ENCODE measurements around the gene PTPRD.

Gene PTPRD

DNA sequence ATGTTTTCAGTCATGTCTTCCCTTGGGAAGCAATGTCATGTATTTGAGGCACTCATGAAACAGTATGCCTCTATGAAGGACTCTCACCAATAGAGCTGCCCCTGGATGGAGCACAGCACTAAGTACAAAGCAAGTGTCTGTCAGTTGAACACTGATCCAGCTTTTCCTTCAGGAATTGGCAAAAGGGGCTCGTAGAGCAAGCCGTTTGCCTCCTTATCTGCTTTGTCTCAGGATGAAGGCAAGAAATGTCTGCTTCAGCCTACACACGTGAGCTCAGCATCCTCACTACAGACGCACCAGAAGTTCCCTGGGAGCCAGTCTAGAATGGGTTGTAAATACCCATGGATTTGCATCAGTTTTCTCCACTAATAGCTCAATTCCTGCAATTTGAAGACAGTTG is 2070.3 kb downstream of the PTPRD start:
- H3K27me3 ChIP-seq (ENCODE audit: insufficient read depth, low read length) = no peaks in the 10 kb centered on the region
- H3K18ac ChIP-seq (ENCODE audit: low read length) = no peak overlapping the region
- H3K4ac ChIP-seq (ENCODE audit: low read depth, low read length) = no peak overlapping the region
- H3K79me1 ChIP-seq (ENCODE audit: low read length) = no peaks in the 10 kb centered on the region
- no peaks in the 10 kb centered on the region for H3K9me3 ChIP-seq (ENCODE audit: insufficient read depth, low read depth, low read length)
- no peak overlapping the region for H2BK5ac ChIP-seq (ENCODE audit: low read depth, low read length, poor library complexity)
- H3K79me2 ChIP-seq (ENCODE audit: control insufficient read depth, insufficient read depth, low read length, poor library complexity) = no peaks in the 10 kb centered on the region
- H3K4me2 ChIP-seq (ENCODE audit: low read length) = no peak overlapping the region
- no peak overlapping the region for H3K23ac ChIP-seq (ENCODE audit: low read length)
- no peak overlapping the region for H2AFZ ChIP-seq (ENCODE audit: insufficient read depth, low read length, poor library complexity)
- no peak overlapping the region for H3K27ac ChIP-seq (ENCODE audit: low read depth, low read length)
- H2AK5ac ChIP-seq (ENCODE audit: low read length) = no peak overlapping the region
- no peak overlapping the region for H4K8ac ChIP-seq (ENCODE audit: low read depth, low read length)
- DNase-seq = no peak
- no peak overlapping the region for H3K14ac ChIP-seq (ENCODE audit: low read length)
- no peak overlapping the region for H3K4me3 ChIP-seq (ENCODE audit: low read depth, low read length)
- no peak overlapping the region for H3K9ac ChIP-seq (ENCODE audit: low read length)
- H3K36me3 ChIP-seq (ENCODE audit: control insufficient read depth in 1 of 2, insufficient read depth in 2 of 2, low read length in 2 of 2) = no peaks in the 10 kb centered on the region
- H4K12ac ChIP-seq (ENCODE audit: low read depth, low read length) = no peak overlapping the region
- WGBS (ENCODE audit: extremely low coverage, insufficient coverage, insufficient read length) = no CpG with 5 or more reads among the region's 4 CpGs
- no peak overlapping the region for H2BK12ac ChIP-seq (ENCODE audit: low read length)
- no peak overlapping the region for H4K91ac ChIP-seq (ENCODE audit: low read depth, low read length)
- no peak overlapping the region for H2BK120ac ChIP-seq (ENCODE audit: insufficient read depth, low read length, poor library complexity)
- H3K4me1 ChIP-seq (ENCODE audit: control insufficient read depth in 1 of 2, insufficient read depth in 2 of 2, low read length in 2 of 2) = no peaks in the 10 kb centered on the region

DNA sequence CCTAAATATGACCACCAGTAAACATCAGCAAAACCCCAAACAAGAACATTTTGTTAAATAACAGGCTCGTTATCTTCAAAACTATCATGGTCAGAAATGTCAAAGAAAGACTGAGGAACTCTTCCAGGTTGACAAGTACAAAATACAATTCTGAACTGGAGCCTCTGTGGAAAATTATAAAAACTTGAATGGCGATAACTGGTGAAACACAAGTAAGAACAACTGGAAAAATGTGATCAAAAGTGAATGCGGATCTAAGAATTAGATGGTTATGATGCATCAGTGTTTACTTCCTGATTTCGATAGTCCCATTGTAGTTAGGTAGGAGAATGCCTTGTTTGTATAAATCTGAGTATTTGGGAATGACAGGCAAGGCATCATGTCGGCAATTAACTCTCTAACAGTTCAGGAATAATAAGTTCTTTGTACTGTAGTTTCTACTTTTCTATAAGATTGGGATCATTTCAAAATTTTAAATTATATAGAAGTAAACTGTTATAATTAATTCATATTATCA is 2073.1 kb downstream of the PTPRD start:
- Histone ChIP-seq H3K79me2 (ENCODE audit: control insufficient read depth, insufficient read depth, low read length, poor library complexity) (no peaks in the 10 kb centered on the region), H3K9ac (ENCODE audit: low read length) (no peak overlapping the region)

DNA sequence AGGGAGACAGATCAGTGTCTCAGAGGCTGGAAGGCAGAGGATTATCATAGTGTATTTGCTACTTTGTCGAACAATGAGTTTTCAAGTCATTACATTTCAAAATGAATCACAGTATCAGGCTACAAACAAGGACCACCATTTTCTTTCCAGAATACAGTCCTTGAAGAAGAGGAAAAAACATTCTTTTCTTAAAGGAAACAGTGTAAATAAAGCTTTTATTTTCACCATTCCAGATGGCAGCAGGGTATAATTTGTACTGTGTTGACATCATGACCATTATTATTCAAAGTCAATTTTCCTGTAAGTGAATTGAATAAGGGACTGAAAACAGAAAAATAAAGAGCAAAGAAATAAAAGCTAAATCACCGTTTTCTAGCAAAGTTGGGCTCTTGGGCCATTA is 2076.0 kb downstream of the PTPRD start:
- Histone ChIP-seq H3K4me3 (ENCODE audit: low read depth, low read length) (no peak overlapping the region), H3K4me1 (ENCODE audit: control insufficient read depth in 1 of 2, insufficient read depth in 2 of 2, low read length in 2 of 2) (peaks cover 0 to 2% of the 10 kb centered on the region in 2 experiments), H2BK12ac (ENCODE audit: low read length) (no peak overlapping the region), H4K12ac (ENCODE audit: low read depth, low read length) (no peak overlapping the region), H3K27ac (ENCODE audit: low read depth, low read length) (no peak overlapping the region), H2BK120ac (ENCODE audit: insufficient read depth, low read length, poor library complexity) (no peak overlapping the region), H3K79me1 (ENCODE audit: low read length) (no peaks in the 10 kb centered on the region), H3K9ac (ENCODE audit: low read length) (no peak overlapping the region), H2AFZ (ENCODE audit: insufficient read depth, low read length, poor library complexity) (no peak overlapping the region), H2BK5ac (ENCODE audit: low read depth, low read length, poor library complexity) (no peak overlapping the region), H3K23ac (ENCODE audit: low read length) (no peak overlapping the region), H2AK5ac (ENCODE audit: low read length) (no peak overlapping the region), H3K27me3 (ENCODE audit: insufficient read depth, low read length) (no peaks in the 10 kb centered on the region), H3K79me2 (ENCODE audit: control insufficient read depth, insufficient read depth, low read length, poor library complexity) (no peaks in the 10 kb centered on the region), H3K4ac (ENCODE audit: low read depth, low read length) (no peak overlapping the region), H3K9me3 (ENCODE audit: insufficient read depth, low read depth, low read length) (no peaks in the 10 kb centered on the region), H3K4me2 (ENCODE audit: low read length) (no peak overlapping the region), H4K8ac (ENCODE audit: low read depth, low read length) (no peak overlapping the region), H4K91ac (ENCODE audit: low read depth, low read length) (no peak overlapping the region), H3K14ac (ENCODE audit: low read length) (no peak overlapping the region), H3K36me3 (ENCODE audit: control insufficient read depth in 1 of 2, insufficient read depth in 2 of 2, low read length in 2 of 2) (no peaks in the 10 kb centered on the region), H3K18ac (ENCODE audit: low read length) (no peak overlapping the region)
- DNase-seq = no peak
- no CpG with 5 or more reads among the region's 2 CpGs for WGBS (ENCODE audit: extremely low coverage, insufficient coverage, insufficient read length)

More for the DNA sequence above, 2073.1 kb downstream of the PTPRD start:
- H2AFZ ChIP-seq (ENCODE audit: insufficient read depth, low read length, poor library complexity) = no peak overlapping the region
- no peak overlapping the region for H4K12ac ChIP-seq (ENCODE audit: low read depth, low read length)
- H3K9me3 ChIP-seq (ENCODE audit: insufficient read depth, low read depth, low read length) = no peaks in the 10 kb centered on the region
- no peaks in the 10 kb centered on the region for H3K4me1 ChIP-seq (ENCODE audit: control insufficient read depth in 1 of 2, insufficient read depth in 2 of 2, low read length in 2 of 2)
- DNase-seq = no peak
- no peak overlapping the region for H2BK12ac ChIP-seq (ENCODE audit: low read length)
- H4K8ac ChIP-seq (ENCODE audit: low read depth, low read length) = no peak overlapping the region
- H4K91ac ChIP-seq (ENCODE audit: low read depth, low read length) = no peak overlapping the region
- no peak overlapping the region for H3K27ac ChIP-seq (ENCODE audit: low read depth, low read length)
- no peak overlapping the region for H2BK5ac ChIP-seq (ENCODE audit: low read depth, low read length, poor library complexity)
- H2AK5ac ChIP-seq (ENCODE audit: low read length) = no peak overlapping the region
- H3K4ac ChIP-seq (ENCODE audit: low read depth, low read length) = no peak overlapping the region
- H3K14ac ChIP-seq (ENCODE audit: low read length) = no peak overlapping the region
- H3K79me1 ChIP-seq (ENCODE audit: low read length) = no peaks in the 10 kb centered on the region
- no peak overlapping the region for H3K4me3 ChIP-seq (ENCODE audit: low read depth, low read length)
- H3K4me2 ChIP-seq (ENCODE audit: low read length) = no peak overlapping the region
- H3K27me3 ChIP-seq (ENCODE audit: insufficient read depth, low read length) = no peaks in the 10 kb centered on the region
- no CpG with 5 or more reads among the region's 5 CpGs for WGBS (ENCODE audit: extremely low coverage, insufficient coverage, insufficient read length)
- H3K36me3 ChIP-seq (ENCODE audit: control insufficient read depth in 1 of 2, insufficient read depth in 2 of 2, low read length in 2 of 2) = no peaks in the 10 kb centered on the region
- no peak overlapping the region for H3K18ac ChIP-seq (ENCODE audit: low read length)
- H2BK120ac ChIP-seq (ENCODE audit: insufficient read depth, low read length, poor library complexity) = no peak overlapping the region
- no peak overlapping the region for H3K23ac ChIP-seq (ENCODE audit: low read length)

DNA sequence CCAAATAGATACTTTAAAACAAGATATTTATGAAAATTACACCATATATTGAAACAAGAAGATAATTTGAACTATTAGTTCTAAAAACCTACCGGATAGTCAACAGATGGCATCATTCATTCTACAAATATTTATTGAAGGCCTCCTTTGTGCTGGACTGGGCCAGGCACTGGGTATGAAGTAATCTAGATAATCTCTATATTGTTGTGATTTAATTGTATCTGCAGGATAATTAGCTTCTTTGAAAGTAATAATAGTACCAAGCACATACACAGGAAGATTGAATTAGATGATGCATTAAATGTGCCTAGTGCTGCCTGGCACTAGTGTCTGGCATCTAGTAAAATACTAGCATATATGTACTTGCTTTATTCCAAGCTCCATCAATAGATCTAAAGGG is 2078.0 kb downstream of the PTPRD start:
- Histone ChIP-seq H2BK120ac (ENCODE audit: insufficient read depth, low read length, poor library complexity) (no peak overlapping the region), H3K79me2 (ENCODE audit: control insufficient read depth, insufficient read depth, low read length, poor library complexity) (no peaks in the 10 kb centered on the region), H2AFZ (ENCODE audit: insufficient read depth, low read length, poor library complexity) (no peak overlapping the region), H3K9me3 (ENCODE audit: insufficient read depth, low read depth, low read length) (no peaks in the 10 kb centered on the region), H2AK5ac (ENCODE audit: low read length) (no peak overlapping the region), H4K8ac (ENCODE audit: low read depth, low read length) (no peak overlapping the region), H3K18ac (ENCODE audit: low read length) (no peak overlapping the region), H3K9ac (ENCODE audit: low read length) (no peak overlapping the region), H3K23ac (ENCODE audit: low read length) (no peak overlapping the region), H3K4me1 (ENCODE audit: control insufficient read depth in 1 of 2, insufficient read depth in 2 of 2, low read length in 2 of 2) (peaks cover 0 to 2% of the 10 kb centered on the region in 2 experiments), H3K4ac (ENCODE audit: low read depth, low read length) (no peak overlapping the region), H4K12ac (ENCODE audit: low read depth, low read length) (no peak overlapping the region), H2BK12ac (ENCODE audit: low read length) (no peak overlapping the region), H2BK5ac (ENCODE audit: low read depth, low read length, poor library complexity) (no peak overlapping the region), H4K91ac (ENCODE audit: low read depth, low read length) (no peak overlapping the region), H3K79me1 (ENCODE audit: low read length) (no peaks in the 10 kb centered on the region), H3K14ac (ENCODE audit: low read length) (no peak overlapping the region), H3K27me3 (ENCODE audit: insufficient read depth, low read length) (no peaks in the 10 kb centered on the region), H3K4me2 (ENCODE audit: low read length) (no peak overlapping the region), H3K4me3 (ENCODE audit: low read depth, low read length) (no peak overlapping the region), H3K36me3 (ENCODE audit: control insufficient read depth in 1 of 2, insufficient read depth in 2 of 2, low read length in 2 of 2) (no peaks in the 10 kb centered on the region), H3K27ac (ENCODE audit: low read depth, low read length) (no peak overlapping the region)
- no CpG with 5 or more reads among the region's 1 CpG for WGBS (ENCODE audit: extremely low coverage, insufficient coverage, insufficient read length)
- no peak for DNase-seq
